ENCODE measurements around the gene EHBP1. TPM values are rescaled to one million over a fixed set of nuclear protein-coding genes. Genes with fewer than 3 reads are reported as not detected.

The EHBP1 gene
- total and polyA plus RNA-seq, 8 donors, result 10.2 to 142 (median 37.9) TPM

- Histone ChIP-seq H3K4me3 (peak overlapping the region; percentile 48 to 78 (median 64)), H3K27ac (peak overlapping the region in 1 of 5 donors; percentile 60), H3K27me3 (peaks cover 28 to 99% (median 86%) of the 10 kb centered on the region in 3 donors), H3K9me3 (peaks cover 0 to 28% (median 8%) of the 10 kb centered on the region in 4 donors), H3K36me3 (peaks cover 0 to 29% (median 19%) of the 10 kb centered on the region in 4 donors), H3K4me1 (peaks cover 50 to 61% (median 57%) of the 10 kb centered on the region in 4 donors)
- no peak for TF ChIP-seq EP300 (IDR thresholded peaks at IDR 0.05)
- TF ChIP-seq POLR2A (IDR thresholded peaks at IDR 0.05), result no peak
- TF ChIP-seq, protein P1, sequence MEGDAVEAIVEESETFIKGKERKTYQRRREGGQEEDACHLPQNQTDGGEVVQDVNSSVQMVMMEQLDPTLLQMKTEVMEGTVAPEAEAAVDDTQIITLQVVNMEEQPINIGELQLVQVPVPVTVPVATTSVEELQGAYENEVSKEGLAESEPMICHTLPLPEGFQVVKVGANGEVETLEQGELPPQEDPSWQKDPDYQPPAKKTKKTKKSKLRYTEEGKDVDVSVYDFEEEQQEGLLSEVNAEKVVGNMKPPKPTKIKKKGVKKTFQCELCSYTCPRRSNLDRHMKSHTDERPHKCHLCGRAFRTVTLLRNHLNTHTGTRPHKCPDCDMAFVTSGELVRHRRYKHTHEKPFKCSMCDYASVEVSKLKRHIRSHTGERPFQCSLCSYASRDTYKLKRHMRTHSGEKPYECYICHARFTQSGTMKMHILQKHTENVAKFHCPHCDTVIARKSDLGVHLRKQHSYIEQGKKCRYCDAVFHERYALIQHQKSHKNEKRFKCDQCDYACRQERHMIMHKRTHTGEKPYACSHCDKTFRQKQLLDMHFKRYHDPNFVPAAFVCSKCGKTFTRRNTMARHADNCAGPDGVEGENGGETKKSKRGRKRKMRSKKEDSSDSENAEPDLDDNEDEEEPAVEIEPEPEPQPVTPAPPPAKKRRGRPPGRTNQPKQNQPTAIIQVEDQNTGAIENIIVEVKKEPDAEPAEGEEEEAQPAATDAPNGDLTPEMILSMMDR (IDR thresholded peaks at IDR 0.05), result no peak
- no peak for TF ChIP-seq POLR2AphosphoS5 (IDR thresholded peaks at IDR 0.05)
- peak in 1 of 2 donors; percentile 30 for DNase-seq
- intact Hi-C loops (cut with DNase I; ENCODE audit: low total_unique reads), result no loop called here
- WGBS, 5 donors, result 7 to 11% (median 11%) methylated on average over 39 of the region's 39 CpGs
Observed at GRCh38 chr2:63049211-63049969, 343.9 kb downstream of the EHBP1 start.

DNA sequence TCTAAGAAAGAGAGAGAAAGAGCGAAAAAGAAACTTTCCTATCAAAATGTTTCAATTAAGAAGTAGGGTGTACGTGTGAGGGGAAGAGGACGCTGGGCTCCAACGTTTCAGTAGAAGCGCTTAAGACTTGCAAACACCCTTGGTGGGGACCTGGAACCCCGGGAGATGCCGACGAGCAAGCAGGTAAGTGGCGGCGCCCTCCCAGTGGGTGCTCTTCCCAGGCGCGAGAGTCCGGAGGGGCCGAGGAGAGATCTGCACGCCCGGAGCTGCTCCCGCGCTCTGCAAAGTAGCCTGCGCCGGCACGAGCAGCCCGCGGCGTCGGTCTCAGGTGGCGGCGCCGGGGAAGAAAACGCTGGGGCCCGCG lies 344.4 kb downstream of the EHBP1 start:
- Histone ChIP-seq H3K27me3 (peaks cover 34 to 99% (median 86%) of the 10 kb centered on the region in 3 donors), H3K4me3 (peak overlapping the region; percentile 48 to 78 (median 64)), H3K36me3 (peaks cover 0 to 25% (median 15%) of the 10 kb centered on the region in 4 donors), H3K27ac (peak overlapping the region in 3 of 5 donors; percentile 5 to 60 (median 59)), H3K4me1 (peaks cover 50 to 67% (median 62%) of the 10 kb centered on the region in 4 donors), H3K9me3 (peaks cover 0 to 33% (median 8%) of the 10 kb centered on the region in 4 donors)
- WGBS, 5 donors, result 0 to 4% (median 2%) methylated on average over 9 to 31 of the region's 31 CpGs
- intact Hi-C loops (cut with DNase I; ENCODE audit: low total_unique reads), result no loop called here
- TF ChIP-seq POLR2A (IDR thresholded peaks at IDR 0.05) (no peak), EP300 (IDR thresholded peaks at IDR 0.05) (no peak), POLR2AphosphoS5 (IDR thresholded peaks at IDR 0.05) (no peak)
- TF ChIP-seq, protein P1 (IDR thresholded peaks at IDR 0.05), result no peak
- DNase-seq, result no peak

GRCh38 chr2:63050334-63051041 lies 345.0 kb downstream of the EHBP1 start, which contains the start of gene OTX1:
Gene OTX1, plus strand, starts transcription at chr2:63050830. Its CDS starts 2,161 bp downstream, at chr2:63052991.
- H3K4me3 ChIP-seq, result peak within 1 kb of the TSS; percentile 48 to 78 (median 64)
- peaks cover 54 to 72% (median 67%) of the 10 kb centered on the region in 4 donors for H3K4me1 ChIP-seq
- 0 to 2% (median 1%) methylated on average over 23 to 73 of the region's 73 CpGs for WGBS, 5 donors
- peaks cover 0 to 33% (median 8%) of the 10 kb centered on the region in 4 donors for H3K9me3 ChIP-seq
- H3K27ac ChIP-seq, result peak within 1 kb of the TSS in 3 of 5 donors; percentile 5 to 60 (median 59)
- H3K27me3 ChIP-seq, result peaks cover 39 to 99% (median 87%) of the 10 kb centered on the region in 3 donors
- peak; percentile 78 to 87 for DNase-seq
- intact Hi-C loops (cut with DNase I; ENCODE audit: low total_unique reads), result no loop called here
- peaks cover 0 to 20% (median 9%) of the 10 kb centered on the region in 4 donors for H3K36me3 ChIP-seq
- TF ChIP-seq POLR2A (IDR thresholded peaks at IDR 0.05), result no peak
- no peak for TF ChIP-seq POLR2AphosphoS5 (IDR thresholded peaks at IDR 0.05)
- TF ChIP-seq, protein P1 (IDR thresholded peaks at IDR 0.05), result no peak
- TF ChIP-seq EP300 (IDR thresholded peaks at IDR 0.05), result no peak

All from stomach (tissue), 9 donors.